Mammary epithelial cell (primary cell): ENCODE data around the gene PARP16.

Experiments used
- EZH2 ChIP-seq: IDR thresholded peaks from 2 replicates; pipeline ENCODE4 v1.6.1; 2012; ENCODE audit warnings: low read length, inconsistent platforms, borderline replicate concordance
- TF ChIP-seq, protein P1 (sequence below), 2 donors: IDR thresholded peaks in 1 of 2; conservative IDR thresholded peaks in 1 of 2; 2 replicates each; pipeline ENCODE4 v1.5.1; 2011 to 2012; ENCODE audit warnings: inconsistent platforms in 2 of 2, low read length in 2 of 2, mild to moderate bottlenecking in 2 of 2, control low read depth in 1 of 2, low read depth in 1 of 2; ENCODE audit not compliant: insufficient read depth in 1 of 2; ENCODE audit errors: extremely low read depth in 1 of 2

DNA sequence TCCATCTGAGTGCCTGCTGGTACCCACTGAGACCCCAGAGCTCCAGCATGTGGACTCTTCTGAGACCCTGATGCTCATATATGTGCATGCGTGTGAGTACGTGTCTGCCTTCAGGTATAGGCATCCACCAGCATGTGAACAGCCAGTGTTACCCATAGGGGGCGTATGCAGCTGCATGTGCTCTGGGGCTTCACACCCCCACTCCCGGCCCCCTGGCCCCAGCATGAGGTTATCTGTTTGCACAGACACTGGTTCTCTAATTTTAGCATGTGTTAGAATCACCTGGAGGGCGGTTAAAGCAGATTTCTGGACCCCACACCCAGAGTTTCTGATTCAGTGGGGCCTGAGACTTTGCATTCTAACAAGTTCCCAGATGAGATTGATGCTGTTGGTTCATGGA is 74.6 kb downstream of the PARP16 start:
- TF ChIP-seq, protein P1, sequence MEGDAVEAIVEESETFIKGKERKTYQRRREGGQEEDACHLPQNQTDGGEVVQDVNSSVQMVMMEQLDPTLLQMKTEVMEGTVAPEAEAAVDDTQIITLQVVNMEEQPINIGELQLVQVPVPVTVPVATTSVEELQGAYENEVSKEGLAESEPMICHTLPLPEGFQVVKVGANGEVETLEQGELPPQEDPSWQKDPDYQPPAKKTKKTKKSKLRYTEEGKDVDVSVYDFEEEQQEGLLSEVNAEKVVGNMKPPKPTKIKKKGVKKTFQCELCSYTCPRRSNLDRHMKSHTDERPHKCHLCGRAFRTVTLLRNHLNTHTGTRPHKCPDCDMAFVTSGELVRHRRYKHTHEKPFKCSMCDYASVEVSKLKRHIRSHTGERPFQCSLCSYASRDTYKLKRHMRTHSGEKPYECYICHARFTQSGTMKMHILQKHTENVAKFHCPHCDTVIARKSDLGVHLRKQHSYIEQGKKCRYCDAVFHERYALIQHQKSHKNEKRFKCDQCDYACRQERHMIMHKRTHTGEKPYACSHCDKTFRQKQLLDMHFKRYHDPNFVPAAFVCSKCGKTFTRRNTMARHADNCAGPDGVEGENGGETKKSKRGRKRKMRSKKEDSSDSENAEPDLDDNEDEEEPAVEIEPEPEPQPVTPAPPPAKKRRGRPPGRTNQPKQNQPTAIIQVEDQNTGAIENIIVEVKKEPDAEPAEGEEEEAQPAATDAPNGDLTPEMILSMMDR (conservative IDR thresholded peaks at IDR 0.05 in 1 of 2, IDR thresholded peaks at IDR 0.05 in 1 of 2; ENCODE audit: extremely low read depth in 1 of 2, insufficient read depth in 1 of 2, low read depth in 1 of 2, low read length in 2 of 2), result peak; percentile 39 to 48
- TF ChIP-seq EZH2, result no peak
